Renal cortex interstitium (tissue), 11 donors: ENCODE results near the gene SLC4A1. TPM values are rescaled to one million over a fixed set of nuclear protein-coding genes. Genes with fewer than 3 reads are reported as not detected.

ENCODE experiments used
- DNase-seq, 11 donors: peaks; one replicate each; pipeline ENCODE4 v3.0.0-alpha.2; 2013; ENCODE audit warnings: low read depth in 9 of 11, low spot score in 4 of 11; ENCODE audit errors: extremely low read depth in 1 of 11
- polyA plus RNA-seq, 3 donors: library from polyadenylated mRNA; unstranded; fragments of 120-200 nt; gene quantifications; one replicate each; pipeline ENCODE4 v1.2.1, GENCODE V29; 2013; ENCODE audit not compliant: insufficient read length in 3 of 3

The SLC4A1 gene
- polyA plus RNA-seq, 3 donors = 9.1 to 13.1 (median 12.1) TPM

DNA sequence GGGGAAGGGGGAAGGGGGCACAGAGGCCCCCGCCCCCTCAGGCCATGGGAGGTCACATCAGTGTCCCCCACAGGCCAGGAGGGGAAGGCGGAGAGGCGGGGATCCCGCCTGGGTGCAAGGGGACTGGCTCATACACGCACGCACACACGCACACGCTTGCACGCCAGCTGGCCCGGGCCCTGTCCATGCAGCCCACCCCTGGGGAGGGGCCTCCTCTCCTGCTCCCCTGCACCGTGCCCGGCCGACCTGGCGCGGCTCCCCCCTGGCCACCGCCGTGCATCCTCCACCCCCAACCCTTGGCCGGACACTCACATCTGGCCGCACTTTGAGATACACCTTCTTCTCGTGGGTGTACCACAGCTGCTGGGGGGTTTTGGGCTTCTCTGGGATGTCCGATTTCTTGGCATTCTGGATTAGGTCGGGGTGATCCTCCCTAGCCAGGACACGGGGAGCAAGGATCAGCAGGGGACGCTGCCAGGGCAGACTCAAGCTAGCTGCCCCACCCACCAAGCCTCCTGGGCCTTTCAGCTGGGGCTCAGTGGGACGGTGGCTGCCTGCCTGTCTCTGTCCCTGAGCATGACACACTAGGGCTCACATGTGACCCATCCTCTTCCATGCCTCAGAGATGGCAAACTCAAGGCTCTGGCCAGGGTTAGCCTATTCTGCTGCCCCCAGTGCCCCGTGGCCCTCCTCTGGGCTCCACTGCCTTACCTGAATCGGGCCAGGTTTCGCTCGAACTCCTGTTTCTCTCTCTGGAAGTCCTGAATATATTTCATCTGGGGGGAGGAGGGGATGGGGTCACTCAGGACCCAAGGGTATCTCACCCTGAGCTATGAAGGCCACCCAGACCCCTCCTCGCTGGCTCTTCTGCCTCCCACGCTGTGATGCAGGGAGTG lies 55.2 kb downstream of the SLC4A1 start:
- DNase-seq = no peak

DNA sequence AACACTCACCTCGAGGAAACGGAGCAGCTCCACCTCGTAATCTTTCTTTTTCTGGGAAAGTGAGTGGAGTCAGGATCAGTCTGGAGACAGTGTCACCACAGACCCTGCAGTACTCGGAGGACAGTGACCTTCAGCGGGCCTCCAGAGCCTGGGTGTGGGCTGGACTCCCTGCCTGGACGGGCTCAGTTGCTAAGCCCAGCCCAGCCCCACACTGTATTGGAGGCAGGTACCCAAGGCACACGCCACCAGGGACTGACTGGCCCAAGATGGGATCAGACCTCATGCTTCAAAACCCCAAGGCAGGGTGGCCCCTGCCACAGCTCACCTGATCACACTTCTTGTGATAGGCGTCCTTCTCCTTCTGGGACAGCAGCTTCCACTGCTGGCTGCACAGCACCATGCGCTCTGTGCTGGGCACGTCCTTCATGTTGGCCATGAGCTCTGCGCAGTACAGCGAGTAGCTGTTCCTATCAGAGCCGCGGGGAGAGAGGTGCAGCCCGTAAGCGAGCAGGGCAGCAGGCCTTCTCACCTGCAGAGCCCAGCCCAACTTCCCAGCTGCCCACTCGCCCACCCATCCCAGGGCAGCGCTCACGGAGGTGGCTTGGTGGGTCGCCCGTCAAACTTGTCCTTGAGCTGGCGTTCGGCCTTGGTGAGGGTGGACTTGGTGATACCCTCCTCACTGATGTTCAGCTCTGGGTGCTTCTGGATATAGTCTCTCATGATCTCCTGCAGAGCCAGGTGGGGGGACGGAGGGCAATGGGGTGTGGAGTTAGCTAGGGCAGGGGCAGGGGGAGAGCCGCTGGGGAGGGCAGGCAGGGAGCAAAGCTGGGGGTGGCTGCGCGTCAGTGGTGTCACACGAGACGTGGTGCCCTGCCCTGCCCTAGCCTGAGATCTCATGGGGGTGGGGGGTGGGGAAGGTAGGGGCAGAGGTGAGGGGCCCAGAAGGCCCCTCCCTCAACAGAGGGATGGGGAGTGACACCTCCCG lies 56.4 kb downstream of the SLC4A1 start:
- DNase-seq = no peak

DNA sequence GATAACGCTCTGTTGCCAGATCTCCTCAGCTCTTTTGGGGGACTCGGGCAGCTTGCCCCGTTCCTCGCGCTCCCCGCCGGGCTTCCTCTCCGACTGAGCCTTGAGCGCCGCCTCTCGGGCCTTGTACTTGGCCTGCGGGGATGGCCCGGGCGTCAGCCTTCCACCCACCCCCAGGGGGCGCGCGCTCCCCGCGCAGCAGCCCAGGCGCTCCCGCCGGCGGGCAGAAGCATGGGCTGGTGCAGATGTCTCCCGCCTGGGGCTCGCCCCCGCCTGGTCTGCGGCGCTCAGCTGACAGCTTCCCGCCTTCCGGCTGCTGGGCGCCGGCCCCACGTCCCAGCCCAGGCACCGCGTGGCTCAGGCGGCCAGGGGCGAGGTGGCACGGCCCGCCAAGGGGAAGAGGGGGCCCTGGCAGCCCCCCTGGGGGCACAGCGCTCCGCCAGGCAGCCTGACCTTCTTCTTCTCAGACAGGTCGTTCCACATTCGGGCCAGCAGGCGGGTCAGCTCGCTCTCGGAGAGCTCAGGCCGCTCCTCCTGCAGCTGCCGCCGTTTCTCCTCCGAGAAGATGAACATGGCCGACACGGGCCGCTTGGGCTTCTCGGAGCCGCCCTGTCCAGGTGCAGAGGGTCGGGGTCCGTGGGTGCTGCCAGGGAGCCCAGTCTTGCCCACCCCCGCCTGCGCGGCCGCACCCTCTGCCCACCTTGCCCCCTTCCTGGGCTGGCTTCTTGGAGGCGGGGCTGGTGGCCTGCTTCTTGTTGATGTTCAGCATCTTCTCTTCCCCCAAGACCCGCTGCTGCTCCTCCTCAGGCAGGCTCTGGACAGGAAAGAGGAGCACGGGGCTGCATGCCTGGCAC lies 57.4 kb downstream of the SLC4A1 start:
- peak in 5 of 11 donors; percentile 28 to 76 (median 73) for DNase-seq

DNA sequence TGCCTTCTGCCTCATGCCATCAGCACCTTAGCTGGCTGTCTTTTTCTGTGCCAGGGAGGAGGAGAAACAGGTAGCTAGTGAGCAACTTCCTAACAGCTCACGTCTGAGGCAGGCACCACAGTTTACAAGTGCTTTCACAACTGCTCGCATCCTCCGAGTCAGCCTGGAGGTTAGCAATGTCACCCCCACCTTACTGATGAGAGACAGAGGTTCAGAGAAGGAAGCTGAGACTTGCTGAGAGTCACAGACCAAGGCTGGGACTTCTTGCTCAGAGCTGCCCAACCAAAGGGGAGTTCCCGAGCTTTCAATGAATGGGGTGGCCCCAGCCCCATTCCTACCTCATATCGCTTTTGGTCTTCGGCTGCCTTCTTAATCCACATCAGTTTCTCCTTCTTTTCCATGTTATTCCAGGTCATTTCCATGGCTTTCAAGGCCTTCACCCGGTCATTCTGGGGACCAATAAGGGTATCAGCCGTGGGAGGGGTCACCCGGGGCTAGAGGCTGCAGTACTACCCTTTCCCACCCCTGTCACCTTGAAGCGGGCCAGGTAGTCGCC lies 58.1 kb downstream of the SLC4A1 start:
- no peak for DNase-seq

DNA sequence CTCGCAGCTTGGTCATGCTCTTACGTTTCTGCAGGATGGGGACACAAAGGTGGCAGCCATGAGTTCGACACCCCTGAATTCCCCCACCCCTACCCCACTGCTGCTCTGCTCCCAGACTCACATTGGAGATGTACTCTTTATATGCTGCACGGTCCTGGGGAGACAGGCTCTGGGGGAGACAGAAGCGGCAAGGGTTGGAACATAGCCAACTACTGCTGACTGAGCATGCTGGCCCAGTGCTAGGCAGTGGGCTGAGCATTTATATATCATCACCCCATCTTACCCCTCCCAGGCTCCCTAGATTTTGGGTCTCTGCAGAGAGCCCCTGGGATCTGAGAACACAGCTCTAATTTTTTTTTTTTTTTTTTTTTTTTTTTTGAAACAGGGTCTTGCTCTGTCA lies 60.2 kb downstream of the SLC4A1 start:
- no peak for DNase-seq

DNA sequence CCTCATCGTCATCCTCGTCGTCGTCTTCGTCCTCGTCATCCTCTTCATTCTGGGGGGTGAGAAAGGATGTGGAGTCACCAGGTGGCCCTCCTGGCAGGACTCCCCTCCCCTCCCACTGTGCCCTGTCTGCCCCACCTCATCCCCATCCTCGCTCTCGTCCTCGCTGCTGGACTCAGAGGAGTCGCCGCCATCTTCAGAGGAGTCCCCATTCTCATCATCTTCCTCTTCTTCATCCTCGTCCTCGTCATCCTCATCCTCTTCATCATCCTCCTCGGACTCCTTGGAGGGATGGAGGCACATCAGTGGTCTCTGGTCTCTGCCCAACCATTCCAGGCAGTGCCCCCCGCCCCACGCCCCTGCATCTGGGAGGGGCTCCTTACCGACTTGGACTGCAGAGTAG lies 60.6 kb downstream of the SLC4A1 start:
- no peak for DNase-seq

DNA sequence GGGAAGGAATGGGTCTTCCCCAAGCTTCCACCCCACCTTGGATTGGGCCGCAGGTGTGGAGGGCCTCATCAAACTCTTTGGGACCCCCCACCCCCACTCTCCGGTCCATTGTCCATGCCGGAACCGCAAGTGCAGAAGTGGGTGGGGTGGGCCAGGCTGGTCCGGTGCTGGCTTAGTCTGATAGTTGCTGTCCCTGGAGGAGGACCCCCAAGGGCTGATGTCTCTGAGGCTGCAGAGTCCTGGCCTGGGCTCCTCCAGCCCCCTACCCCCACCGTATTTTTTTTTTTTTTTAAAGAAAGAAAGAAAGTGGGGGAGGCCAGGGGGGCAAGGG lies 61.1 kb downstream of the SLC4A1 start:
- no peak for DNase-seq

DNA sequence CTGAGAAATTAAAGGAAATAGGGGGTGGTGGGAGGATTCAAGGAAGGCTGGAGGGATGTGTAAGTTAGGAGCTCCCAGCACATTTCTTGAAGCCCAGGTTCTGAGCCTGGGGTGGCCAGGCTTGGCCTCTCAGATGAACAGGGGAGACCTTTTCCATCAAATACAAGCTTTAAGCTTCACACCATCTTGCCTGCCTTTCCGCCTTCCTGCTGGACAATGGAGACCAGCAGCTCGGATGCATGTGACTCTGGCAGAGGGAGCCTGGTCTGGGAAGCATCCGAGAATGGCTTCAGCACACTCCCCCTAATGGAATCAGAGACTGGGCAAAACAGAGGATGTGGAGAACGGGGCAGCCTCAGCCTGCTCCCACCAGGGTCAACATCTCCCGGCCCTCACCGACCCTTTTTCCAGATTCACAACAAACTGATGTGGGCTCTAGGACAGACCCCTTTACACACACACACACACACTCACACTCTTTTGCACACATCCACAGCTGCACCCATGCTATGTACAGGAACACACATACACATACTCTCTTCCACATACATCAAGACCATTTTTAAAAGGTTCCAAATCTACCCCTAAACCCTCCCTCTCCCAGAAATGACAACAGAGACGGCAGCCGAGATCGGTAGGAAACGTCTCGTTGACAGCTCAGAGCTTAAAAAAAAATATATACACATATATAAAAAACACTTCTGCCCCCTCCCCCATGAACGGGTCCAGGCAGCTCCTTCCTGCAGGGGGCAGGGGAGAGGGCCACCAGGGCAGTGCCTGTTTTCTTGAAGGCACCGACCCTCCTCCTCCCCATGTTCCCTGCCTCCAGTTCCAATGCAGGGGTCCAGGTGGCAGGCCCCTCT lies 61.7 kb downstream of the SLC4A1 start:
- DNase-seq = no peak

DNA sequence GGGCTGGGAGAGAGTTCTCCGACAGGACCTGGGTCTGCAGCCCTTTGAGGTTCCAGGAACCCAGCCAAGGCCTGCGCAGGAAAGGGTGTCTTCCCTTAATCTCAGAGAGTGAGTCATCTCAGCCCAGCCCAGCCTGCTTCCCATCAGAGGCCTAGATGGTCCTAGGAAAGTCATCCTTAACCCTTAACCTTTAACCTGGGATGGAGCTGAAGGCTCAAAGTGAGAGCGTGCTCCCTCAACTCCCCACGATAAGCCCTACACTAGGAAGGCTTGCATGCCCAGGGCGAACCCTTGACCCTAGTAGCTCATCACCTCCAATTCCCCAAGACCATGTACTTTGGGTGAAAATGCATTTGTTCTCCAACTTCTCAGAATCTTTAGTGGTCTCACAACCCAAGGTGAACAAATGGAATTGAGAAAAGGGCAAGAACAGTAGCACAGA lies 63.5 kb downstream of the SLC4A1 start:
- DNase-seq = no peak

DNA sequence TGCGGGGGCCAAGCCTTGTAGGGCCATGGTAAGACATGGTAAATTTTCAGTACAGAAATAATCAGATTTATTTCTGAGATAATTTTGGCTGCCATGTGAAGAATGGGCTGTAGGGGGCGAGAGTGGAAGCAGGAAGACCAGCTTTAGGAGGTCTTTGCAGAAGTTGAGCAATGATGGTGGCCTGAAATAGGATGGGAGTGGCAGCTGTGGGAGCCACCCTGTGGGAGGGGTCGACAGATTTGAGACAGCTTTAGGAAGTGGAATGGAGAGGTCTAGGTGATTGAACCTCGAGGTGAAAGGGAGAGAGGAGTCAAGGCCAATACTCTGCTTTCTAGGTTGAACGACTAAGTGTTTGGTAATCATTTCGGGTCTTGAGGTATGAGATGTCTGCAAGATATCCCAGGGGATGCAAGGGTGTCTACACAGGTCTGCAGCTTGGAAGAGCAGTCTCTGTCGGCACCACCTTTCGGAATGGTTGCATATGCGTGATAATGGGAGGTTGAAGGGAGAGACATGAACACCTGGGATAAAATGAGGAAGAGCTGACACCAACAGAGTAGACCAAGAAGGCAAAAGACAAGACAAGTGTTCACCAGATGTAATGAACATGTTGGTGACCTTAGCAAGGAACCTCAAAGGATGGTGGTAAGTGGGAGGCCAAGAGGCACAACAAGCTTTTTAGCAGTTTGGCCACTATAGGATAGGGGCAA lies 64.0 kb downstream of the SLC4A1 start:
- peak in 3 of 11 donors; percentile 28 to 32 (median 29) for DNase-seq

DNA sequence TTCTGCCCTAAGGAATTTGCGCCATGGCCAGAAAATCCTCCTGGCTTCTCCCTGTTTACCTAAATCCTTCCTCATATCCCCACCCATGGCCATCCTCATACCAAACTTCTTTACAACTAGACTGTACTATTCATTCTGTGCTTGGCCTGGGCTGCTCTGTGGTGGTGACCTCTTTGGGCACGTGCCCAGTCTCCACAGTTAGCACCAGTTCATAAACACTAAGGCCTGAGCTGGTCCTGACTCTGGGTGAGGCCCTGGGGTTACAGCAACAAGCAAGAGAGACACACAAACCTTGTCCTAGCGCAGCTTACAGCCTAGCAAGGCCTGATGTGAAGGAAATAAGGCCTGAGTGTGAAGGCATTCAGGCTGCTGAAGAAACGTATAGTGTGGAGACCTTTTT lies 65.2 kb downstream of the SLC4A1 start:
- no peak for DNase-seq

DNA sequence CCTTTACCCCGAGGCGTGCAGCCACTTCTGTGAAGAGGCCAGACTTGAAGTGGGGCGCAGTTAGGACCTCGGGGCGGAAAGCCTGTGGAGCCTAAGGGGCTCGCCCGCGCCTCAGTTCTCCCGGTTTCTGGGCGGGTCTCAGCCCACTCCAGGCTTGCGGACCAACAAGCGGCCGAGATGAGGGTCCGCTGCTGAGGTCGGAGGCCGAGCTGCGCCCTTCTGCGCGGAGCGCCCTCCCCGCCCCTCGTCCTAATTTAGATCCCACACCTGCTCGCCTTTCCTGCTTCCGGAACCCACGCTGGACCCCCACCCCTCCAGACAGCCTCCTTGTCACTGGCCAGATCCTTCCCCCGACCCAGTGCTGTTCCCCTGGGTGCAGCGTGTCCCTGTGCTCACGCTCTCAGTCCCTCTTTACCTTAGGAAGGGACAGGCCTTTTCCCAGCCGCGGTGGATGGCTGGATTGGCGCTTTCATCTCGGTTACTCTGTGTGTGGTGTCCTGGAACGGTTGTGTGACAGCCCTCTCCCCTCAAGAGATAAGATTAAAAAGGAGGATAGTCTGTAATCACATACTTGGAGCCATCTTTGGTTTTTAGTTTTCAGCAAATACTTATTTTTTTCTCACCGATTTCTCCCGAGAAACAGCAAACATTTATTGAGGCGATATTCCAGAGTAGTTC lies 67.3 kb downstream of the SLC4A1 start:
- DNase-seq = peak in 2 of 11 donors; percentile 9 to 13

DNA sequence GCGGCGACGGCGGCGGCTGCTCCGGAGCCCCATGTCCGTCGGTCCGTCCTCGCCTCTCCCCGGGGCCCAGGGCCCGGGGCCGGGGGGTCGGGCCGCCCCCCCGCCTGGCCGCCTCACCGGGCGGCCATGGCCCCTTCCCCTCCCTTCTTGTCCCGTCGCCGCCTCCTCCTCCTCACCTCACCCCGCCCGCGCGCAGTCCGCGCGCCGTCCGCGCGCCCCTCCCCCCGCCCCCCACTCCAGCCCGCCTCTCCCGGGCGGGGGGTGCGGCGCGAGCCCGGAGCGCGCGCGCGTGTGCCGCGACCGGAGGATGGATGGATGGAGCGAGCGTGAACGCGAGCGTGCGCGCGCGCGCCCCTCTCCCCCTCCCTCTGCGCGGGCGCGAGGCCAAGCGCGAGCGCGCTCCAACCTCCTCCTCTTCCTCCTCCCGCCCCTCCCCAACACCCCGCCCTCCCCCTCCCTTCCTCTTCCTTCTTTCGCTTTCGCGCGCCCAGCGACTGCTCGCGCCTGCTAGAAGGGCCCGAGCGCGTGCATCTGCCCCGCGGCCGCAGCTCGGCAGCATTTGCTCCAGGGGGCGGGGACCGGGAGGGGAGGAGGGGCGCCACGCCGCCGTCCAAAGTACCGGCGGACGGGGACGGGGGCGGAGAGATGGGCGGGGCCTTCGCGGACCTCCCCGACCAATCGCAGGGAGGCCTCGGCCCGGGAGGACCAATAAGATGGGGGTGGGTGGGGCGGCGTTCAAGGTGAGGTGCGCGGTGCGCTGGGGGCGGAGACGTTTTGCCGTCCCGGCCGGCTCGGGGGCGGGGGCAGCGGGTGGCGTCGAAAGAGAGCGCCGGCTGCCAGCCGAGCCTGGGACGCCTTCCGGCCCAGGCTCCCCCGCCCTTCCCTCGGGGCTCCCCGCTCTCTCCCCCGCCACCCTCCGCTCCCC lies 68.1 kb downstream of the SLC4A1 start, which contains the start of gene ATXN7L3:
Gene ATXN7L3, minus strand, starts transcription at position 332 of the 925 bp plus-strand sequence. CDS start 1,814 bp downstream, outside the sequence.
- peak; percentile 87 to 98 (median 96) for DNase-seq

DNA sequence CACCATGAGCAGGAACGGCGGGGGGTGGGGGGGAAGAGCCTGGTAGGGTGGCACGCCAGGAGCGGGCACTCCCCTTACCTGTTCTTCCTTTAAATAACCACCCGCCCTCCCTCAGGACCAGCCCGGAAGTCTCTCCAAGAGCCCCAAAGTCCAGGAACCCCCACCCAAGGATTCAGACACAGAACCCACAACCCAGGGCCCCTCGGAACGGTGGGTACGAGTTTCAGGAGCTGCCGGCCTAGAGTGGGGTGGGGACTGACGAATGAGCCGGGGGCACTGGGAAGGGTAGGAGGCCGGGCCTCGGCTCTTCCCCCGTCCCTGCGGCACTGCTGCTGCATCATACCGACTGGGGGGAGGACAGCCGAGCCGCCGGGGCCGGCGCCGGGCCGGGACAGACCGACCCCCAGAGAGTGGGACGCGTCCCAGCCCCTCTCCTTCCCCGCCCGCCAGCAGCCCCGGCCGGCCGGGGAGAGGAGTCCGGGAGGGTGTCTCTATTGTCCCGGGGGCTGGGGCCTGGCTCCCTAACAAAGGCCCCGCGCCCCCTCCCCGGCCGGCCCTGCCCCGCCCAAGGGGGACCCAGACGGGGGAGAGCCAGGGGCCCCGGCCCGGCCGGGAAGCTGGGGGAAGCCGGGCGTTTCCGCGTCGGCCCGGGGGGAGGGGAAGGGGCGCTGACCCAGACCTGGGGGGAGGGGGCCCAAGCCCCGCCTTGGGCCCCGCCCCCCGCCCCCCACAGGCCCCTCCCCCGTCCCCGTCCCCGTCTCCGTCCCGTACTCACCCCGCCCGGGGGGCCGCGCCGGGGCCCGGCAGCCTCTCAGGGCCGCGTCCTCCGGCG lies 69.0 kb downstream of the SLC4A1 start:
- peak in 4 of 11 donors; percentile 35 to 46 (median 46) for DNase-seq
